CD14-positive monocyte (primary cell): ENCODE results near the gene MICU2. TPM values are rescaled to one million over a fixed set of nuclear protein-coding genes. Genes with fewer than 3 reads are reported as not detected.

Experiments used
- DNase-seq, 3 donors: peaks; one replicate each; pipeline ENCODE4 v3.0.0-alpha.2; 2011 to 2022
- H2AFZ ChIP-seq: 2 replicates; pipeline ENCODE4 v1.6.0; 2012; ENCODE audit warnings: mild to moderate bottlenecking, low read depth, low read length, inconsistent platforms; ENCODE audit not compliant: insufficient read depth, poor library complexity, severe bottlenecking
- H3K27ac ChIP-seq, 2 donors: 1 replicate in 1 of 2; 2 replicates in 1 of 2; pipeline ENCODE4 v1.5.1; 2012 to 2013; ENCODE audit warnings: low read length in 2 of 2, control low read depth in 1 of 2, inconsistent platforms in 1 of 2, low read depth in 1 of 2, mild to moderate bottlenecking in 1 of 2
- H3K27me3 ChIP-seq, 2 donors: one replicate each; pipeline versions ENCODE4 v1.6.0 to v1.6.1; 2011 to 2013; ENCODE audit warnings: low read length in 2 of 2; ENCODE audit not compliant: control insufficient read depth in 2 of 2, insufficient read depth in 2 of 2
- H3K36me3 ChIP-seq, 2 donors: replicated peaks in 1 of 2; 1 replicate in 1 of 2; 2 replicates in 1 of 2; pipeline versions ENCODE4 v1.5.1 to v1.6.1; 2012 to 2013; ENCODE audit warnings: low read length in 2 of 2, control low read depth in 1 of 2, inconsistent platforms in 1 of 2, mild to moderate bottlenecking in 1 of 2; ENCODE audit not compliant: insufficient read depth in 2 of 2, control insufficient read depth in 1 of 2
- H3K4me1 ChIP-seq, 2 donors: 1 replicate in 1 of 2; 2 replicates in 1 of 2; pipeline versions ENCODE4 v1.5.1 to v1.6.1; 2012 to 2013; ENCODE audit warnings: low read length in 2 of 2, control low read depth in 1 of 2, inconsistent platforms in 1 of 2, mild to moderate bottlenecking in 1 of 2, moderate library complexity in 1 of 2; ENCODE audit not compliant: insufficient read depth in 2 of 2, control insufficient read depth in 1 of 2
- H3K4me2 ChIP-seq: replicated peaks from 2 replicates; pipeline ENCODE3; 2012; ENCODE audit warnings: low read length, moderate library complexity, mild to moderate bottlenecking; ENCODE audit not compliant: poor library complexity, severe bottlenecking; ENCODE audit errors: extremely low read depth
- H3K4me3 ChIP-seq, 3 experiments: fragments of 200-600 bp in 1 of 3; sonication (generic) in 1 of 3; replicated peaks in 1 of 3; 1 replicate in 2 of 3; 2 replicates in 1 of 3; pipeline ENCODE4 v1.5.1; 2011 to 2013; ENCODE audit warnings: low read length in 3 of 3, mild to moderate bottlenecking in 3 of 3, control low read depth in 2 of 3, low read depth in 2 of 3, inconsistent platforms in 1 of 3, moderate library complexity in 1 of 3
- H3K79me2 ChIP-seq: 2 replicates; pipeline ENCODE4 v1.6.0; 2012; ENCODE audit warnings: mild to moderate bottlenecking, control low read depth, inconsistent platforms, low read length, moderate library complexity; ENCODE audit not compliant: insufficient read depth
- H3K9ac ChIP-seq: 2 replicates; pipeline ENCODE4 v1.6.0; 2017; ENCODE audit warnings: low read length, mild to moderate bottlenecking; ENCODE audit not compliant: insufficient read depth, poor library complexity, severe bottlenecking
- H3K9me3 ChIP-seq, 2 donors: replicated peaks in 1 of 2; 1 replicate in 1 of 2; 2 replicates in 1 of 2; pipeline versions ENCODE4 v1.5.1 to v1.6.1; 2012 to 2013; ENCODE audit warnings: low read length in 2 of 2, control low read depth in 1 of 2; ENCODE audit not compliant: control insufficient read depth in 1 of 2, insufficient read depth in 1 of 2
- H4K20me1 ChIP-seq: 2 replicates; pipeline ENCODE4 v1.6.0; 2012; ENCODE audit warnings: mild to moderate bottlenecking, low read length, control low read depth, moderate library complexity; ENCODE audit not compliant: insufficient read depth
- H3K27ac Mint-ChIP-seq, 7 donors: one replicate each; pipeline ENCODE4 v1.8.0; 2020; ENCODE audit warnings: mild to moderate bottlenecking in 7 of 7, mixed read lengths in 7 of 7, moderate library complexity in 6 of 7, inconsistent platforms in 2 of 7
- H3K27me3 Mint-ChIP-seq, 3 donors: one replicate each; pipeline ENCODE4 v1.8.0; 2021 to 2022; ENCODE audit warnings: low read depth in 3 of 3, mild to moderate bottlenecking in 3 of 3, mixed read lengths in 3 of 3, moderate library complexity in 3 of 3, inconsistent platforms in 1 of 3
- H3K36me3 Mint-ChIP-seq, 2 donors: one replicate each; pipeline ENCODE4 v1.8.0; 2020; ENCODE audit warnings: mixed read lengths in 2 of 2, inconsistent platforms in 1 of 2, mild to moderate bottlenecking in 1 of 2
- H3K4me1 Mint-ChIP-seq: one replicate; pipeline ENCODE4 v1.8.0; 2020; ENCODE audit warnings: mild to moderate bottlenecking, mixed read lengths
- H3K4me3 Mint-ChIP-seq, 2 donors: one replicate each; pipeline ENCODE4 v1.8.0; 2020; ENCODE audit warnings: mild to moderate bottlenecking in 2 of 2, mixed read lengths in 2 of 2, moderate library complexity in 1 of 2
- H3K9me3 Mint-ChIP-seq, 7 donors: one replicate each; pipeline ENCODE4 v1.8.0; 2020 to 2022; ENCODE audit warnings: mixed read lengths in 7 of 7, mild to moderate bottlenecking in 6 of 7, moderate library complexity in 6 of 7, inconsistent platforms in 2 of 7
- WGBS: methylation state at CpG from one replicate; pipeline ENCODE4 v1.1.5; 2013; ENCODE audit warnings: missing lambda C conversion rate; ENCODE audit not compliant: insufficient coverage; 5-methylcytosine and 5-hydroxymethylcytosine counted together
- intact Hi-C, 2 donors: fragments of 100-400 bp; cut with micrococcal nuclease; formaldehyde crosslinking; loops; one replicate each; pipeline versions ENCODE4 v1.15.0 to v1.15.1; 2023
- polyA plus RNA-seq, 3 donors: library from polyadenylated mRNA; depleted of rRNA in 1 of 3; unstranded in 2 of 3; stranded (reverse) in 1 of 3; fragments of 300-500 nt in 2 of 3; fragments of >200 nt in 1 of 3; fragmentation: Illumina TruSeq in 2 of 3; gene quantifications; 1 replicate in 2 of 3; 2 replicates in 1 of 3; pipeline ENCODE4 v1.2.3, GENCODE V29; 2012 to 2021
- TF ChIP-seq, protein P1 (sequence below): fragments of 200-600 bp; IDR thresholded peaks from one replicate; pipeline ENCODE4 v1.8.0; 2022; ENCODE audit warnings: antibody characterized with exemption, mild to moderate bottlenecking

MICU2 gene
- polyA plus RNA-seq, 3 donors: 21.5 to 32.1 (median 26.8) TPM

DNA sequence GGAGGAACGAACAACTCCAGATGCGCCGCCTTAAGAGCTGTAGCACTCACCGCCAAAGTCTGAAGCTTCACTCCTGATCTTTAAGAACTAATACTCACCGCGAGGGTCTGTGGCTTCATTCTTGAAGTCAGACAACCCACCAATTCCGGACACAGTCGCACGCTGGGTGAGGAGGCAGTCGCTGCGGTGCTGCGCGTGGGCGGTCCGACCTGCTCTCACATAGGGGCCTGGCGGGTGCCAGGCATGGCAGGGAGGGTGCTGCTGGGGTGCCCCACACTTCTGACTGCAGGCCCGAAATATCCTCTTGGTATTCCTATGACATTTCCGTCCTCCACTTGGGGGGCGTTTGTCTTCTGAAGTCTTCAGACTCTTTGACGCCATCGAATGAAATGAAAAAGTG is 7.4 kb upstream of the MICU2 start:
- no peak overlapping the region for H3K4me3 Mint-ChIP-seq

DNA sequence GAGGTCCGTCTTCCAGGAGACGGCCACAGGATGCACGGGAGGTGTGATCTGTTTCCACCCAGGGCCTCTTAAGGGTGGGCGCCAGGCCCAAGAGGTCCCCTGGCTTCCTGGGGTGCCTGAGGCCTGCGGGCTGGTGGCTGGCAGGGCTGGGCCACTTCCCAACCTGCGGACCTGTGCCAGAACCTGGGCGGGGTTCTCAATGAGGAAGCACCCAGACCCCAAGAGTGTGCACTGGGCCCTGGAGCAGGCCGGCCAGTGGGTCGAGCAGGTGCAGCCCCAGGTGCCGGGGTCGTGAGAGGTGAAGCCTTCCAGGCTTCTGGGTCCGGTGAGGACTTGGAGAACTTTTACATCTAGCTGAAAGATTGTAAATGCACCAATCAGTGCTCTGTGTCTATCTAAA is 6.7 kb upstream of the MICU2 start:
- H3K27me3 ChIP-seq: no peaks in the 10 kb centered on the region
- no peak overlapping the region for H3K4me2 ChIP-seq
- no peaks in the 10 kb centered on the region for H3K4me1 ChIP-seq
- H3K27ac Mint-ChIP-seq: no peak overlapping the region
- no peak overlapping the region for H3K9ac ChIP-seq
- no peak overlapping the region for H3K4me3 Mint-ChIP-seq
- TF ChIP-seq, protein P1, sequence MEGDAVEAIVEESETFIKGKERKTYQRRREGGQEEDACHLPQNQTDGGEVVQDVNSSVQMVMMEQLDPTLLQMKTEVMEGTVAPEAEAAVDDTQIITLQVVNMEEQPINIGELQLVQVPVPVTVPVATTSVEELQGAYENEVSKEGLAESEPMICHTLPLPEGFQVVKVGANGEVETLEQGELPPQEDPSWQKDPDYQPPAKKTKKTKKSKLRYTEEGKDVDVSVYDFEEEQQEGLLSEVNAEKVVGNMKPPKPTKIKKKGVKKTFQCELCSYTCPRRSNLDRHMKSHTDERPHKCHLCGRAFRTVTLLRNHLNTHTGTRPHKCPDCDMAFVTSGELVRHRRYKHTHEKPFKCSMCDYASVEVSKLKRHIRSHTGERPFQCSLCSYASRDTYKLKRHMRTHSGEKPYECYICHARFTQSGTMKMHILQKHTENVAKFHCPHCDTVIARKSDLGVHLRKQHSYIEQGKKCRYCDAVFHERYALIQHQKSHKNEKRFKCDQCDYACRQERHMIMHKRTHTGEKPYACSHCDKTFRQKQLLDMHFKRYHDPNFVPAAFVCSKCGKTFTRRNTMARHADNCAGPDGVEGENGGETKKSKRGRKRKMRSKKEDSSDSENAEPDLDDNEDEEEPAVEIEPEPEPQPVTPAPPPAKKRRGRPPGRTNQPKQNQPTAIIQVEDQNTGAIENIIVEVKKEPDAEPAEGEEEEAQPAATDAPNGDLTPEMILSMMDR: no peak
- peaks cover 5 to 16% (median 8%) of the 10 kb centered on the region in 3 donors for H3K27me3 Mint-ChIP-seq
- peaks cover 0 to 3% (median 0%) of the 10 kb centered on the region in 7 donors for H3K9me3 Mint-ChIP-seq
- intact Hi-C loops: no loop called here
- H3K4me1 Mint-ChIP-seq: no peaks in the 10 kb centered on the region
- H3K9me3 ChIP-seq: no peaks in the 10 kb centered on the region
- H4K20me1 ChIP-seq: no peaks in the 10 kb centered on the region
- H3K36me3 Mint-ChIP-seq: no peaks in the 10 kb centered on the region
- DNase-seq: no peak
- H3K79me2 ChIP-seq: no peaks in the 10 kb centered on the region
- H3K27ac ChIP-seq: no peak overlapping the region
- H2AFZ ChIP-seq: no peak overlapping the region
- no peaks in the 10 kb centered on the region for H3K36me3 ChIP-seq
- H3K4me3 ChIP-seq: no peak overlapping the region
- 87% methylated on average over 9 of the region's 12 CpGs for WGBS

More for the DNA sequence above, 7.4 kb upstream of the MICU2 start:
- intact Hi-C loops: no loop called here
- Histone ChIP-seq H3K9ac (no peak overlapping the region), H3K27ac (no peak overlapping the region), H3K4me1 (no peaks in the 10 kb centered on the region), H3K9me3 (no peaks in the 10 kb centered on the region), H2AFZ (no peak overlapping the region), H4K20me1 (no peaks in the 10 kb centered on the region), H3K36me3 (no peaks in the 10 kb centered on the region), H3K79me2 (no peaks in the 10 kb centered on the region), H3K4me3 (no peak overlapping the region), H3K4me2 (no peak overlapping the region), H3K27me3 (no peaks in the 10 kb centered on the region)
- Mint-ChIP-seq H3K36me3 (no peaks in the 10 kb centered on the region), H3K9me3 (peaks cover 0 to 3% (median 0%) of the 10 kb centered on the region in 7 donors), H3K4me1 (no peaks in the 10 kb centered on the region), H3K27ac (no peak overlapping the region), H3K27me3 (peaks cover 5 to 16% (median 5%) of the 10 kb centered on the region in 3 donors)
- 94% methylated on average over 17 of the region's 21 CpGs for WGBS
- TF ChIP-seq, protein P1: no peak
- no peak for DNase-seq
